ENCODE measurements around the gene LMTK2. TPM values are rescaled to one million over a fixed set of nuclear protein-coding genes. Genes with fewer than 3 reads are reported as not detected.
A peak's percentile ranks its signal among the peaks of the same experiment; 100 is the strongest.

The LMTK2 gene
- total RNA-seq, 4 donors from 2014 or later = 10.4 to 14.4 (median 12.3) TPM

DNA sequence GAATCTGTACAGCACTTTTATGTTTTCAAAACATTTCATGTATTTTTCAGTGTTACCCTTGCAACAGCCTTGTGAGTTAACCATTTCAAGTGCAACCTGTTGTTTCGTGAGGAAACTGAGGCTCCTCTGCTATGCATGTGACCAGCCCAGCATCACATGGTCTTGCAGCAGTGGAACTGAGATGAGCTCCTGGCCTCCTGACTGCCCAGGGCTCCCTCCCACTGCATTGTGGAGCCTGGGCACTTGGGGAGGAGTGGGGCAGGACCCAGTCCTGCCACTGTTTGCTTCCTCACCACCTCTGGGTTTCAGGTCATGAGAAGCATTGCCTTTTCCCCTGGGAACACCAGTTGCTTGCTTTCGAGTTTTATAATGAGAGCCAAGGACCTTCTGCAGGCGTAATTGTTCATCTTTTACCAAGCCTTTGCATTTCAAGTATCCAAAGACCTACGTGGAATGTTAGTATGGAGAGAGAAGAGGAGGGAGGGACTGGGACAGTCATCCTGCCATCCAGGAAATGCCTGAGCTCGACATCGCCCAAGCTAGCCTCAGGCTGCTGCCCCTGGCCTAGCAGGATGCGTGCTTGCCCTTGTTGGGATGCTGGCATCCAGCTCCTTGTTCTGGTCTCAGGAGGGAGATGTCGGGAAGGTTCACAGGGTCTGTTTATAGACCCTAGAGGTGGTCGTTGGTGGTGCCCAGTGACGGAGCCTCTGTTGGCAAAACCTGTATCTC, 72.3 kb downstream of the LMTK2 start:
- no peak overlapping the region for H3K4me3 ChIP-seq
- 83 to 86% methylated on average over 10 of the region's 10 CpGs for WGBS, 2 donors
- H3K9me3 ChIP-seq = no peaks in the 10 kb centered on the region
- no peaks in the 10 kb centered on the region for H3K27me3 ChIP-seq
- H3K36me3 ChIP-seq = peaks cover 0 to 51% (median 0%) of the 10 kb centered on the region in 3 donors
- no peak overlapping the region for H3K27ac ChIP-seq
- H3K4me1 ChIP-seq = no peaks in the 10 kb centered on the region
- TF ChIP-seq POLR2A (IDR thresholded peaks at IDR 0.05) (no peak), EP300 (IDR thresholded peaks at IDR 0.05) (no peak)
- TF ChIP-seq, protein P1, sequence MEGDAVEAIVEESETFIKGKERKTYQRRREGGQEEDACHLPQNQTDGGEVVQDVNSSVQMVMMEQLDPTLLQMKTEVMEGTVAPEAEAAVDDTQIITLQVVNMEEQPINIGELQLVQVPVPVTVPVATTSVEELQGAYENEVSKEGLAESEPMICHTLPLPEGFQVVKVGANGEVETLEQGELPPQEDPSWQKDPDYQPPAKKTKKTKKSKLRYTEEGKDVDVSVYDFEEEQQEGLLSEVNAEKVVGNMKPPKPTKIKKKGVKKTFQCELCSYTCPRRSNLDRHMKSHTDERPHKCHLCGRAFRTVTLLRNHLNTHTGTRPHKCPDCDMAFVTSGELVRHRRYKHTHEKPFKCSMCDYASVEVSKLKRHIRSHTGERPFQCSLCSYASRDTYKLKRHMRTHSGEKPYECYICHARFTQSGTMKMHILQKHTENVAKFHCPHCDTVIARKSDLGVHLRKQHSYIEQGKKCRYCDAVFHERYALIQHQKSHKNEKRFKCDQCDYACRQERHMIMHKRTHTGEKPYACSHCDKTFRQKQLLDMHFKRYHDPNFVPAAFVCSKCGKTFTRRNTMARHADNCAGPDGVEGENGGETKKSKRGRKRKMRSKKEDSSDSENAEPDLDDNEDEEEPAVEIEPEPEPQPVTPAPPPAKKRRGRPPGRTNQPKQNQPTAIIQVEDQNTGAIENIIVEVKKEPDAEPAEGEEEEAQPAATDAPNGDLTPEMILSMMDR (IDR thresholded peaks at IDR 0.05) = no peak
- DNase-seq (ENCODE audit: low spot score in 2 of 2) = no peak

DNA sequence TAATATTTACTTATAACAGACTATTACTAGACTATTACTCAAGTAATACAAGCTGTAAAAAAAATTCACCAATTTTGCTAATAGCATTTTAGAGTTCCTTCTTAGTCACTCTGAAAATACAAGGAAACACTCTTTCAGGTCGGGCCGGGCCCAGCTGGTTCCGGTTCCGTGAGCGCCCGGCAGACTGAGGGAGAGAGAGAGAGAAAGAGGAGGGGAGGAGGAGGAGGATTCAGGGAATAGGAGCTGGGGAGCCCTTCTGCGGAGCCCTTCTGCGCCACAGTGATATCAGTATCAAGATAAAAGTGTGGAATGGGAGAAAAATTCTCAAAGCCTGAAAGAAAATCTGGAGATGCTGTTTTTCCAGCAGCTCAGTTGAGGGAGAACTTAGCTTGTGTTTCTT, 74.1 kb downstream of the LMTK2 start:
- WGBS, 2 donors = 92 to 96% methylated on average over 8 of the region's 8 CpGs

DNA sequence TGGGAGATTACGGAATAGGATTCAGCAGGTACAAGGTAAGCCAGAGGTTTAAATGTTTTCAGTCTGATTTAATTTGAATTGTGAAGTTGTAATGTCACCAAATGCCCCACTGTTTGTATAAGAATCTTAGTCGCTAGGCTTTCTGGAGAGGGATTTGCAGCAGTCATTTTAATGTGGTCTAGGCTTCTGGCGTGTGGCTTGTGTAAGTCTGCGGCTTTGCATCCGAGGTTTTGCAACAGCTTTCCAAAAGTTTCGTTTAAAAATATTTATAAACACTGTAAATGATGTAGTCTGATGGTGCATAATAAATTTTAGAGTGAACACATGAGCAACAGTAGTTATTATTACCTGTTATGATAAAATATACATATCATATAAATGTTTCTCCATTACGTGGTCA, 78.4 kb downstream of the LMTK2 start:
- no peak overlapping the region for H3K4me3 ChIP-seq
- WGBS, 2 donors = 92% methylated on average over 7 of the region's 7 CpGs
- no peaks in the 10 kb centered on the region for H3K9me3 ChIP-seq
- peaks cover 0 to 35% (median 0%) of the 10 kb centered on the region in 3 donors for H3K36me3 ChIP-seq
- DNase-seq (ENCODE audit: low spot score in 2 of 2) = no peak
- H3K27ac ChIP-seq = no peak overlapping the region
- H3K4me1 ChIP-seq = no peaks in the 10 kb centered on the region
- H3K27me3 ChIP-seq = no peaks in the 10 kb centered on the region
- no peak for TF ChIP-seq POLR2A (IDR thresholded peaks at IDR 0.05)
- TF ChIP-seq EP300 (IDR thresholded peaks at IDR 0.05) = no peak
- TF ChIP-seq, protein P1 (IDR thresholded peaks at IDR 0.05) = no peak

More for the DNA sequence above, 74.1 kb downstream of the LMTK2 start:
- no peaks in the 10 kb centered on the region for H3K9me3 ChIP-seq
- no peaks in the 10 kb centered on the region for H3K4me1 ChIP-seq
- H3K36me3 ChIP-seq = peaks cover 0 to 36% (median 0%) of the 10 kb centered on the region in 3 donors
- H3K4me3 ChIP-seq = no peak overlapping the region
- H3K27ac ChIP-seq = no peak overlapping the region
- TF ChIP-seq EP300 (IDR thresholded peaks at IDR 0.05) (no peak), POLR2A (IDR thresholded peaks at IDR 0.05) (no peak)
- TF ChIP-seq, protein P1 (IDR thresholded peaks at IDR 0.05) = no peak
- no peaks in the 10 kb centered on the region for H3K27me3 ChIP-seq
- DNase-seq (ENCODE audit: low spot score in 2 of 2) = no peak

DNA sequence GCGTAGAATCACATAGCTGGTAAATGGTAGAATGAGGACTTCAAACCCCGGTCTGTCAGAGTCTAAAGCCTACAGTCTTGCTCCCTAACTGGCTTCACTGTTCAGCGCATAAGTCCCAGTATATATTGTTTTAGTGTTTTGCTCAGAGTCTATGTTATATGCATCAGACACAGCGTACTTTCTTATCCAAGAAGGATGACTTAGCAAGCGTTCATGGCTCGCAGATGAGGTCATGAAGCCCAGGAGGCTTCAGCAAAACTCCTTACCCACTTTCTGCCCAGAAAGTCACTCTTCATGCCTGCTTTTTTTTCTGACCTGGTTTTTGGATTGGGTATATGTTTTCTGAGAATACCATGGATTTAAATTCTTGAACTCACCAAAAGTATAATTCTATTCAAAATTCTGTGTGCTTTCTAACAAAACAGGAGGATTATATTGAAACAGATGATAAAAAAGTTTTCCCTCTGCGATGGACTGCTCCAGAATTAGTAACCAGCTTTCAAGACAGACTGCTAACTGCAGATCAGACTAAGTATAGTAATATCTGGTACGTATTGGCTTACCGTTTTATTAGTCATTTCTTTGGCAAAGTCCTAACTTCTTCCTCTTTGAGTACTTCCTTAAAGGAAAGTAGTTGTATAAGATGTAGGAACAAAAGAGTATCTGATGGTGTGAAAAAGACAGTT, 79.9 kb downstream of the LMTK2 start:
- H3K36me3 ChIP-seq = peaks cover 0 to 50% (median 0%) of the 10 kb centered on the region in 3 donors
- peak overlapping the region in 1 of 4 donors; percentile 32 for H3K27ac ChIP-seq
- DNase-seq (ENCODE audit: low spot score in 2 of 2) = no peak
- WGBS, 2 donors = 68 to 70% methylated on average over 9 of the region's 9 CpGs
- H3K9me3 ChIP-seq = no peaks in the 10 kb centered on the region
- TF ChIP-seq EP300 (IDR thresholded peaks at IDR 0.05) (no peak), POLR2A (IDR thresholded peaks at IDR 0.05) (no peak)
- TF ChIP-seq, protein P1 (IDR thresholded peaks at IDR 0.05) = no peak
- H3K27me3 ChIP-seq = no peaks in the 10 kb centered on the region
- no peak overlapping the region for H3K4me3 ChIP-seq
- H3K4me1 ChIP-seq = no peaks in the 10 kb centered on the region

DNA sequence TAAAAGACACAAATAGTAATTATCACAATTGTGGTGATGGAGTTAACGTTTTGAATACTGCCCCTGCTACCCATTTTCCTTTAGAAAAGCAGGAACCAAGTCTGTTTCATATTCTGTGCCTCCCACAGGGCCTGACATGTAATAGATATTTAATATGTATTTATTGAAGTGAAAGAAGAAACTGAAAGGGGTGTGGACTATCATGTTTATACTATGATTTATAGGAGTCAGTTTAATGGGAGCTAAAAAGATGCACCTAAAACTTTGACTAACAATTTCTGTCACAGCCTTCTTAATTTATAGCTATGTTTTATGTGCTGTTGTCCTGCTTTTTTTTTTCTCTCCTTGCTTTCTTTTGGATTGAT, 80.5 kb downstream of the LMTK2 start:
- peaks cover 0 to 55% (median 0%) of the 10 kb centered on the region in 3 donors for H3K36me3 ChIP-seq
- WGBS, 2 donors = 44 to 46% methylated on average over 1 of the region's 1 CpG
- no peak overlapping the region for H3K27ac ChIP-seq
- no peaks in the 10 kb centered on the region for H3K4me1 ChIP-seq
- no peaks in the 10 kb centered on the region for H3K9me3 ChIP-seq
- no peak for TF ChIP-seq POLR2A (IDR thresholded peaks at IDR 0.05)
- no peak for TF ChIP-seq EP300 (IDR thresholded peaks at IDR 0.05)
- TF ChIP-seq, protein P1 (IDR thresholded peaks at IDR 0.05) = no peak
- no peak overlapping the region for H3K4me3 ChIP-seq
- DNase-seq (ENCODE audit: low spot score in 2 of 2) = no peak
- no peaks in the 10 kb centered on the region for H3K27me3 ChIP-seq
